Measurements from ENCODE around the gene PGM2.
A peak's percentile ranks its signal among the peaks of the same experiment; 100 is the strongest.
"Not testable (repeated sequence)": the region's sequence is repeated elsewhere in the genome, so short reads cannot be mapped to it uniquely, and the experiment has no call there.

Gene PGM2

GRCh38 chr4:37826295-37827029 lies at the start of gene PGM2:
PGM2 (plus strand) TSS chr4:37826686; CDS start chr4:37826733, 47 bp downstream.
- peak; percentile 91 to 93 for DNase-seq

DNA sequence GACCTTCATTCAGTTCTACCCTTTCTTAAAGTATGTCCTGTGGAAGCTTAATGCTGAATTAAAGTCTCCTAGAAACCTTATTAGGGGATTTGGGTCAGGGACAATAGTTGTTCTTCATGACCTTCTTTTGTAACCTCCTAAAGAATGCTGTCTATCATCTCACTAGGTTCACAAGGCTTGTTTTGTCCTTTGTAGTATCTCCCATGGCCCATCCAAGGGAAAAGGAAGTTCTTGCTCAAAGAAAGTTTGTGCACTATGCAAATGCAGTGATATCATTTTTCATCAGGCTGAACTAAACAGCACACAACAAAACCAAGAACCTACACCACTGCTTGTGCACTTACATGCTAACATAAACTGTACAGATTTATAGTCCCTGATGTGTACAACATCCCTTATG lies 46.6 kb upstream of the PGM2 start:
- no peak for DNase-seq

DNA sequence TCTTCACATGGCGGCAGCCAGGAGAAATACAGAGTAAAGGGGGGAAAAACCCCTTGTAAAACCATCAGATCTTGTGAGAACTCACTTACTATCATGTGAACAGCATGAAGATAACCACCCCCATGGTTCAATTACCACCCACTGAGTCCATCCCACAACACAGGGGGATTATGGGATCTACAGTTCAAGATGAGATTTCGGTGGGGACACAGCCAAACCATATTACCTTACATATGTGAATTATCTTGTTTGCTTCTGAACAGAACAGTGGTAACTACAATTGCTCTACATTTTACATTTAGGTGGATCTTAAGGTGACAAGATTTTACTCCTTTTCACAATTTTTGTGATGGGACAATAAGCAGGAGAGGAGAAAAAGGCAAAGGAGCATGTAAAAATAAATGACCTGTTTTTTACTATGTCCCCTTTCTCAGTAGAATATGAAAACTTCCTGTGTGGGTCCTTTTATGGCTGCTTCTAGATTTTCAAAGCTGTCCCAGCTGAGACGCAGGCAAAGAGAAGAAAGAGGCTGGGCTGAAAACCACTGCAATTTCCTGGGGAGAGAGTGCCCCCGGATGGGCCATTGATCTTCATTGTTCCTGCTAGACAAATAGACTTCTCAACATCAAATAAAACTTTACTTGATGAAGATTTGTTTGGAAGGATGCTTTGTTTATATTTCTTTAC lies 45.9 kb upstream of the PGM2 start:
- no peak for DNase-seq

DNA sequence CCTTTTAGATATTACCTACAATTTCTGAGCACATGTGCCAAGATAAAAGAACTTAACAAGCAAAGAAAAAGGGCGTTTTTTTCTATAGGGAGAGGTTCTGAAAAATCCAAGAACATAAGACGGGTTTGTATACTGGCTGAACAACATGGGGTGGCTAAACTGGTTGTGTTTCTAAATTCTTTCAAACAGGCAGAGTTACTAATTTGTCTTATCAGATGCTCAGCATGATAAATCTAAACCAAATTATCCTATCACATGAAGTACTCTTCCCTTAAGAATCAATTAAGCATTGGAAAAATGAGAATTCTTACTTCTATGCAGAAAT lies 45.4 kb upstream of the PGM2 start:
- DNase-seq = no peak

GRCh38 chr4:37786267-37786666 lies 40.2 kb upstream of the PGM2 start:
- DNase-seq = not testable (repeated sequence)

DNA sequence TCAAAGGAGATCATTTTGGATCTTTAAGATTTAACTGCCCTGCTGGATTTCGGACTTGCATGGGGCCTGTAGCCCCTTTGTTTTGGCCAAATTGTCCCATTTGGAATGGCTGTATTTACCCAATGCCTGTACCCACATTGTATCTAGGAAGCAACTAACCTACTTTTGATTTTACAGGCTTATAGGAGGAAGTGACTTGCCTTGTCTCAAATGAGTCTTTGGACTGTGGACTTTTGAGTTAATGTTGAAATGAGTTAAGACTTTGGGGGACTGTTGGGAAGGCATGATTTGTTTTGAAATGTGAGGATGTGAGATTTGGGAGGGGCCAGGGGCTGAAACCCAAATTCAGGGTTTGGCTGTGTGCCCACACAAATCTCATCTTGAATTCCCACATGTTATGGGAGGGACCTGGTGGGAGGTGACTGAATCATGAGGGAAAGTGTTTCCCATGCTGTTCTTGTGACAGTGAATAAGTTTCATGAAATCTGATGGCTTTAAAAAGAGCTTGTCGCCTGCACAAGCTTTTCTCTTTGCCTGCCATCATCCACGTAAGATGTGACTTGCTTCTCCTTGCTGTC lies 38.5 kb upstream of the PGM2 start:
- DNase-seq = not testable (repeated sequence)

DNA sequence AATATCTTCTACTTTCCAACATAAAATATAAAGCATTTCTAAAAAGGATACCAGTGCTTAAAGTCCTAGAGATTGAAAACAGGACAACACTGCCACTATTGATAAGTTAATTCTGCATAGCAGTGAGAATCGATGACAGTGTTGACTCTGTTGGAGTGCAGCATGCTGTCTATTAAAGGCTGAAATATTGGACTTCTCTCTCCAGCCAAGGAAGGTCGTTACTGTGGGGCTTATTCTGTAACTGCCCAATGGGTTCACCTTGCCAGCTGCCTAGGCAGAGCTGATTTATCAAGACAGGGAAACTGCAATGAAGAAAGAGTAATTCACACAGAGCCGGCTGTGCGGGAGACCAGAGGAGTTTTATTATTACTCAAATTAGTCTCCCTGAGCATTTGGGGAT lies 37.7 kb upstream of the PGM2 start:
- DNase-seq = no peak

- no peak for DNase-seq
Observed at GRCh38 chr4:37792241-37792640, 34.2 kb upstream of the PGM2 start.

DNA sequence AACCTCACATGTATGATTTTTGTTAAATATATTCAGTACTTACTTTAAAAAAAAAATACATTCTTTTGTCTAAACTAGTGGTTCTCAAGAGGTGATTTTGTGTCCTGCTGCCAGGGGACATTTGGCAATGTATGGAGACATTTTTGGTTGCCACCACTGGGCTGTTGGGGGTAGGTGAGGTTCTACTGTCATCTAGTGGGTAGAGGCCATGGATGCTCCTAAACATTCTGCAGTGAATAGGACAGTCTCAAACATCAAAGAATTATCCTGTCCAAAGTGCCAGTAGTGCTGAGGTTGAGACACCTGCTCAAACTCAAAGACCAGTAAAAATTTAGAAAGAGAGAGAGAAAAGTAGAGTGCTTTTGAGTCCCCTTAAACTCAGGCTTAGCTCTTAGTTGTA lies 32.9 kb upstream of the PGM2 start:
- no peak for DNase-seq

- DNase-seq = no peak
Observed at GRCh38 chr4:37794056-37794455, 32.4 kb upstream of the PGM2 start.

GRCh38 chr4:37795581-37796195 lies 30.8 kb upstream of the PGM2 start:
- no peak for DNase-seq

DNA sequence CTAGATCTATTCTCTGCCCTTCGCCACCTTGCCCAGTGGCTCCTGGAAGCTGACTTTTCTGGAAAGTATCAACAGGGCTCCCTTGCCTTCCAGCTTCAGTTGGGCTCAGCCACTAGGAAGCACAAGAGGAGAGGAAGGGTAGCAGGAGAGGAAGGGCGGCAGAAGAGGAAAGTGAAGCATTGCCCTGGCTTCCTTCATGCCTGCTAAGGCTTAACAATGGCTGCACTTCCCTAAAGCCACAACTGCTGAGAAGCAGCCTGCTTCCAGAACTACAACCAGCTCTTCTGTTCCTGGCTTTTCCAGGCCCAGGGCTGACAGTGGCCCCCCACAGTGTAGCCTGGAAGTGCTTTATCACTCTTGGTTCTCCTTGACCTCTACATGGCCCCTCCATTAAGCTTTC lies 29.1 kb upstream of the PGM2 start:
- DNase-seq = no peak

- DNase-seq = no peak
Observed at GRCh38 chr4:37797923-37798322, 28.6 kb upstream of the PGM2 start.

- DNase-seq = no peak
Observed at GRCh38 chr4:37798616-37799015, 27.9 kb upstream of the PGM2 start.

- no peak for DNase-seq
Observed at GRCh38 chr4:37799941-37800554, 26.4 kb upstream of the PGM2 start.

- no peak for DNase-seq
Observed at GRCh38 chr4:37802068-37802666, 24.3 kb upstream of the PGM2 start.

DNA sequence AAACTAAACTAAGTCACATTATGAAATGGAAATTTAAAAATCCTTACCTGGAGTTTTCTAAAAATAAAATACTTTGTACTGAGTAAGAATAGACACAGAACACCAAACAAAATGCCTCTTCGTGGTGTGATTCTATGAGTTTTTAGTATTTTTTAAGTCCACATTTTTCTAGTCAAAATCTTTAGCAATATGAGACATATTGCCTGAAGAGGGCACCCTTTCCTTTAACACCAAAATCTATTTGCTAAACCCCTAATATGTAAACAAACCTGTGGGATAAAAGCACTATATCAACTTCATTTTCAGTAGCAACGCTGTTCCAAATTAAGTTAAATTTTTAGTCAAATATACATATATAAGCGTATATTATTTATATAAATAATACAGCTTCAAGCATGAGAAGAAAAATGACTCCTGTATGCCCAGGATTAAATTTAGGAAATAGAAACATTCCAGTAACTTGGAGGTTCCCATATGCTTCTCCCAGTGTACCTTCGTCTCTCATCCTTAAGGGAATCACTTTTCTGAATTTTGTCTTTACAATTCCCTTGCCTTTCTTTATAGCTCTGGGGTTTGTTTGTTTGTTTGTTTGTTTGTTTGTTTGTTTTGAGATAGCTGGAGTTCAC lies 23.0 kb upstream of the PGM2 start:
- DNase-seq = no peak

DNA sequence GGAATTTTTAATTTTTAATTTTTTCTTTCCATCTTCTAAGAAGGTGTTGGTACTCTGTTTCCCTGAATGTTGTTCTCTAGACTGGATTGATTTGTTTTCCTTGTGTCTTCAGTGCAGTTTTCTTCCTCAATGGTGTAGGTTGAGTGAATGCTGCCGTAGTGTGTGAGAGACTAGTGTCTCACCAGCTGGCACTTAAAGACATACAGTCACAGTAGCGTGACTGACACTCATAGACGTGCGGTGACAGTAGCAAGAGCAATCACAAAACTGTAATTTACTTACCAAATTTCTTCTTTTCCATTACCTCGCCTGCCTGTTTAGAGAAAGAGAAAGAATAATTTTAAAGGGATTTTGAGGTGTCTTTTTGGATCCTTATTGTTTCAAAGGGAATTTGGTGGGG lies 21.4 kb upstream of the PGM2 start:
- DNase-seq = no peak

GRCh38 chr4:37812713-37813112 lies 13.8 kb upstream of the PGM2 start:
- no peak for DNase-seq

- DNase-seq = no peak
Observed at GRCh38 chr4:37815591-37815990, 10.9 kb upstream of the PGM2 start.

DNA sequence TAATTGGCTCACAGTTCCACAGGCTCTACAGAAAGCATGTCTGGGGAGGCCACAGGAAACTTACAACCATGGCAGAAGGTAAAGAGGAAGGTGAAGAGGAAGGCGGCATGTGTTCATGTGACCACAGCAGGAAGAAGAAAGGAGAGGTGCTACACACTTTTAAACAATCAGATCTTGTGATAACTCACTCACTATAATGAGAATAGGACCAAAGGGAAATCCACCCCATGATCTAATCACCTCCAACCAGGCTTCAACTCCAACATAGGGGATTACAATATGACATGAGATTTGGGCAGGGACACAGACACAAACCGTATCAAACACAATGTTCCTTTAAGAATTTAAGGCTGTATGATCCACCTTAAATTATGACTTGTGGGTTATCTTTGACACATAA lies 10.5 kb upstream of the PGM2 start:
- DNase-seq = peak in 1 of 2 experiments; percentile 22

GRCh38 chr4:37816719-37817118 lies 9.8 kb upstream of the PGM2 start:
- DNase-seq = no peak

GRCh38 chr4:37818752-37819151 lies 7.7 kb upstream of the PGM2 start:
- no peak for DNase-seq
